GM12878 (cell line): ENCODE results near the gene PDZK1IP1. TPM values are rescaled to one million over a fixed set of nuclear protein-coding genes. Genes with fewer than 3 reads are reported as not detected.
"Not testable (repeated sequence)": the region's sequence is repeated elsewhere in the genome, so short reads cannot be mapped to it uniquely, and the experiment has no call there.

Experiments
- ATAC-seq: fragments of 200-7000 bp; cut with Tn5 transposase; 3 replicates; pipeline ENCODE4 v1.9.1; 2020; ENCODE audit warnings: mild to moderate bottlenecking, moderate library complexity
- BruUV-seq: library from RNA; stranded (reverse); fragments of 400-500 nt; replicated peaks from 2 replicates; lab custom pipeline; 2021; lab: Mats Ljungman, UMichigan
- CTCF ChIA-PET: fragments of 300-600 bp; sonication (Branson Sonifier 250); formaldehyde crosslinking; extraction: SDS; loops from one replicate; lab custom pipeline; 2021; ENCODE audit warnings: inconsistent platforms; lab: Yijun Ruan, JAX
- POLR2A ChIA-PET: fragments of 350-600 bp; formaldehyde crosslinking; extraction: SDS; loops from one replicate; lab custom pipeline; 2021; ENCODE audit warnings: inconsistent platforms; lab: Charles Lee
- RAD21 ChIA-PET: fragments of 300-600 bp; sonication (Branson Sonifier 250); formaldehyde crosslinking; loops from one replicate; lab custom pipeline; 2023; ENCODE audit warnings: antibody characterized with exemption; ENCODE audit not compliant: unreplicated experiment; lab: Charles Lee
- SMC1A ChIA-PET: fragments of 300-600 bp; sonication (Branson Sonifier 250); formaldehyde crosslinking; loops from one replicate; lab custom pipeline; 2023; ENCODE audit not compliant: unreplicated experiment, uncharacterized antibody; lab: Charles Lee
- DNase-seq: peaks from one replicate; pipeline ENCODE4 v3.0.0-alpha.2; 2011; ENCODE audit warnings: low read depth, low spot score
- FAIRE-seq: peaks from 3 replicates; lab custom pipeline; 2011; peaks lifted over from hg19 to GRCh38; lab: Jason Lieb, UNC
- H2AFZ ChIP-seq: 2 replicates; pipeline ENCODE4 v1.6.0; 2011; ENCODE audit warnings: low read depth, low read length, control low read depth; ENCODE audit not compliant: control insufficient read depth
- H3K27ac ChIP-seq: 2 replicates; pipeline ENCODE4 v1.5.1; 2011; ENCODE audit warnings: control low read depth; ENCODE audit not compliant: control insufficient read depth, insufficient read depth
- H3K27me3 ChIP-seq, 2 experiments: replicated peaks in 1 of 2; 2 replicates each; pipeline versions ENCODE4 v1.6.0 to v1.6.1; 2011; ENCODE audit warnings: low read length in 1 of 2; ENCODE audit not compliant: control insufficient read depth in 2 of 2, insufficient read depth in 2 of 2
- H3K36me3 ChIP-seq, 2 experiments: 2 replicates each; pipeline ENCODE4 v1.5.1; 2011; ENCODE audit warnings: low read length in 1 of 2; ENCODE audit not compliant: control insufficient read depth in 2 of 2, insufficient read depth in 2 of 2
- H3K4me1 ChIP-seq: 2 replicates; pipeline ENCODE4 v1.6.1; 2011; ENCODE audit warnings: mild to moderate bottlenecking, low read length, moderate library complexity, mixed read lengths; ENCODE audit not compliant: control insufficient read depth, insufficient read depth
- H3K4me2 ChIP-seq: 2 replicates; pipeline ENCODE4 v1.6.0; 2011; ENCODE audit warnings: control low read depth; ENCODE audit not compliant: control insufficient read depth, insufficient read depth
- H3K4me3 ChIP-seq: fragments of 200-600 bp; sonication (generic); 2 replicates; pipeline ENCODE4 v1.5.1; 2016
- H3K79me2 ChIP-seq: 2 replicates; pipeline ENCODE4 v1.6.0; 2011; ENCODE audit warnings: low read length; ENCODE audit not compliant: control insufficient read depth, insufficient read depth
- H3K9ac ChIP-seq: 2 replicates; pipeline ENCODE4 v1.8.0; 2011; ENCODE audit warnings: low read length, control low read depth, mixed read lengths; ENCODE audit not compliant: control insufficient read depth, insufficient read depth
- H3K9me3 ChIP-seq: replicated peaks from 3 replicates; pipeline ENCODE4 v1.5.1; 2011; ENCODE audit warnings: mild to moderate bottlenecking, low read length; ENCODE audit not compliant: control insufficient read depth, insufficient read depth
- H4K20me1 ChIP-seq: 2 replicates; pipeline ENCODE4 v1.6.0; 2011; ENCODE audit not compliant: control insufficient read depth, insufficient read depth
- PAX8 ChIP-seq: fragments of 450-650 bp; IDR thresholded peaks from 2 replicates; pipeline ENCODE4 v1.6.1; 2017; ENCODE audit warnings: mild to moderate bottlenecking, moderate library complexity
- ZNF622 ChIP-seq: fragments of 450-650 bp; IDR thresholded peaks from 2 replicates; pipeline ENCODE4 v1.6.1; 2017; ENCODE audit warnings: mild to moderate bottlenecking, inconsistent platforms
- WGBS: methylation state at CpG from one replicate; pipeline ENCODE4 v1.1.6; 2016; ENCODE audit warnings: low lambda C conversion rate; ENCODE audit not compliant: insufficient replicate concordance, insufficient coverage; ENCODE audit errors: missing lambda C conversion rate; 5-methylcytosine and 5-hydroxymethylcytosine counted together
- in situ Hi-C: fragments of 300-500 bp; cut with MboI; formaldehyde crosslinking; loops from 9 replicates; pipeline ENCODE4 v1.14.3; 2018; ENCODE audit warnings: mixed read lengths
- intact Hi-C: fragments of 100-400 bp; cut with micrococcal nuclease; formaldehyde crosslinking; loops from one replicate; pipeline ENCODE4 v1.14.2; 2022; ENCODE audit not compliant: unreplicated experiment
- polyA plus RNA-seq, 11 experiments: library from polyadenylated mRNA; depleted of rRNA in 4 of 11; unstranded in 6 of 11; stranded (reverse) in 5 of 11; fragments of >200 nt; fragmentation: Nextera tagmentation in 4 of 11; fragmentation: Illumina TruSeq in 1 of 11; extraction: Ambion mirVana in 4 of 11; extraction: Trizol in 1 of 11; gene quantifications; 1 replicate in 1 of 11; 2 replicates in 10 of 11; pipeline versions ENCODE4 v1.2.1 to v1.2.3, GENCODE V29; 2011 to 2016; ENCODE audit warnings: inconsistent platforms in 2 of 11, missing spikeins in 2 of 11, low read depth in 1 of 11
- total RNA-seq, 4 experiments: library from RNA; depleted of rRNA in 3 of 4; stranded (reverse); fragments of >200 nt in 3 of 4; fragmentation: Illumina TruSeq in 1 of 4; extraction: Trizol in 1 of 4; gene quantifications; 2 replicates each; pipeline versions ENCODE4 v1.2.1 to v1.2.3, GENCODE V29; 2013 to 2021
- TF ChIP-seq, protein P1 (sequence below): fragments of 450-650 bp; IDR thresholded peaks from 2 replicates; pipeline ENCODE4 v1.6.1; 2017; ENCODE audit warnings: mild to moderate bottlenecking, low read depth, inconsistent platforms; ENCODE audit not compliant: poor library complexity, severe bottlenecking
- TF ChIP-seq, protein P2 (sequence below): fragments of 450-650 bp; IDR thresholded peaks from 2 replicates; pipeline ENCODE4 v1.6.1; 2017; ENCODE audit warnings: low read depth, mild to moderate bottlenecking, moderate library complexity
- TF ChIP-seq, protein P3 (sequence below): fragments of 450-650 bp; IDR thresholded peaks from 2 replicates; pipeline ENCODE4 v1.6.1; 2018; ENCODE audit warnings: mild to moderate bottlenecking, low read depth, moderate library complexity; ENCODE audit not compliant: partially characterized antibody

PDZK1IP1 gene
- total and polyA plus RNA-seq, 10 of the 15 experiments (the other 5 are each of a cell fraction or from before 2014, with no cell fraction given), result not detected

DNA sequence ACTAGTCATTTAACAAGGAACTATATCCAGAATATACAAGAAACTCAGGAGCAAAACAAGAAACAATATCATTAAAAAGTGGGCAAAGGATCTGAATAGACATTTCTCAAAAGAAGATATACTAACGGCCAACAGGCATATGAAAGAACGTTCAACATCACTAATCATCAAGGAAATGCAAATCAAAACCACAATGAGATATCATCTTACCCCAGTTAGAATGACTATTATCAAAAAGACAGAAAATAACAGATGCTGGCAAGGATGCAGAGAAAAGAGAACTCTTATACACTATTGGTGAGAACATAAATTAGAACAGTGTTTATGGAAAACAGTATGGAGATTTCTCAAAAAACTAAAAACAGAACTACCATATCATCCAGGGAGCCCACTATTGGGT, 13.7 kb upstream of the PDZK1IP1 start:
- in situ Hi-C loops, H3K27ac ChIP-seq, ATAC-seq: not testable (repeated sequence)

DNA sequence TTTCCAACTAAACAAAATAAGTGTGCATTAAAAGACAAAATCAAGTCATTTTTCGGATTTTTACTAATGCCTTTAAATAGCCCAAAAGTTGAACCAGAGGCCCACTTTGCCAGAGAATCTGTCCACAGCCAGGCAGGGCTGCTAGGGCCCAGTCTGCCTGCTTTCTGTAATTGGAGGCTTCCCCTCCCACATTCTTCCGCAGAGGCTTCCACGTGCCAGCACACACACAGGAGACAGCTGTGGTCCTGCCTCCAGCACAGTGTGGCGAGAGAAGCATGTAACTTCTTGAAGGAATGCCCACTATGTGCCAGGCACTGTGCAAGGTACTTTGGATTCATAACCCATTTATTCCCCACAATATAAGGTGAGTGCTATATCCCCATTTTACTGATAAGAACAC, 11.3 kb upstream of the PDZK1IP1 start:
- in situ Hi-C loops, result no loop called here
- no peak for FAIRE-seq
- RAD21 ChIA-PET, result interaction anchor here (0.6 kb wide), 1 partner anchor 241 kb away, joined by 3 read pairs; no protein-coding TSS in a partner anchor
- WGBS, result 35% methylated on average over 4 of the region's 4 CpGs
- Histone ChIP-seq H3K4me1 (no peaks in the 10 kb centered on the region), H3K27ac (no peak overlapping the region), H4K20me1 (no peaks in the 10 kb centered on the region), H3K27me3 (peaks cover 0 to 4% of the 10 kb centered on the region in 2 experiments; a peak in 3 of 4 replicates), H3K9me3 (no peaks in the 10 kb centered on the region), H3K4me2 (no peak overlapping the region), H3K9ac (no peak overlapping the region), H3K36me3 (no peaks in the 10 kb centered on the region), H3K4me3 (no peak overlapping the region), H2AFZ (no peak overlapping the region), H3K79me2 (no peaks in the 10 kb centered on the region)
- TF ChIP-seq, protein P1, sequence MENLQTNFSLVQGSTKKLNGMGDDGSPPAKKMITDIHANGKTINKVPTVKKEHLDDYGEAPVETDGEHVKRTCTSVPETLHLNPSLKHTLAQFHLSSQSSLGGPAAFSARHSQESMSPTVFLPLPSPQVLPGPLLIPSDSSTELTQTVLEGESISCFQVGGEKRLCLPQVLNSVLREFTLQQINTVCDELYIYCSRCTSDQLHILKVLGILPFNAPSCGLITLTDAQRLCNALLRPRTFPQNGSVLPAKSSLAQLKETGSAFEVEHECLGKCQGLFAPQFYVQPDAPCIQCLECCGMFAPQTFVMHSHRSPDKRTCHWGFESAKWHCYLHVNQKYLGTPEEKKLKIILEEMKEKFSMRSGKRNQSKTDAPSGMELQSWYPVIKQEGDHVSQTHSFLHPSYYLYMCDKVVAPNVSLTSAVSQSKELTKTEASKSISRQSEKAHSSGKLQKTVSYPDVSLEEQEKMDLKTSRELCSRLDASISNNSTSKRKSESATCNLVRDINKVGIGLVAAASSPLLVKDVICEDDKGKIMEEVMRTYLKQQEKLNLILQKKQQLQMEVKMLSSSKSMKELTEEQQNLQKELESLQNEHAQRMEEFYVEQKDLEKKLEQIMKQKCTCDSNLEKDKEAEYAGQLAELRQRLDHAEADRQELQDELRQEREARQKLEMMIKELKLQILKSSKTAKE, result no peak
- no peak for TF ChIP-seq ZNF622
- no peak for TF ChIP-seq PAX8
- TF ChIP-seq, protein P2, sequence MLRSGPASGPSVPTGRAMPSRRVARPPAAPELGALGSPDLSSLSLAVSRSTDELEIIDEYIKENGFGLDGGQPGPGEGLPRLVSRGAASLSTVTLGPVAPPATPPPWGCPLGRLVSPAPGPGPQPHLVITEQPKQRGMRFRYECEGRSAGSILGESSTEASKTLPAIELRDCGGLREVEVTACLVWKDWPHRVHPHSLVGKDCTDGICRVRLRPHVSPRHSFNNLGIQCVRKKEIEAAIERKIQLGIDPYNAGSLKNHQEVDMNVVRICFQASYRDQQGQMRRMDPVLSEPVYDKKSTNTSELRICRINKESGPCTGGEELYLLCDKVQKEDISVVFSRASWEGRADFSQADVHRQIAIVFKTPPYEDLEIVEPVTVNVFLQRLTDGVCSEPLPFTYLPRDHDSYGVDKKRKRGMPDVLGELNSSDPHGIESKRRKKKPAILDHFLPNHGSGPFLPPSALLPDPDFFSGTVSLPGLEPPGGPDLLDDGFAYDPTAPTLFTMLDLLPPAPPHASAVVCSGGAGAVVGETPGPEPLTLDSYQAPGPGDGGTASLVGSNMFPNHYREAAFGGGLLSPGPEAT, result no peak
- TF ChIP-seq, protein P3, sequence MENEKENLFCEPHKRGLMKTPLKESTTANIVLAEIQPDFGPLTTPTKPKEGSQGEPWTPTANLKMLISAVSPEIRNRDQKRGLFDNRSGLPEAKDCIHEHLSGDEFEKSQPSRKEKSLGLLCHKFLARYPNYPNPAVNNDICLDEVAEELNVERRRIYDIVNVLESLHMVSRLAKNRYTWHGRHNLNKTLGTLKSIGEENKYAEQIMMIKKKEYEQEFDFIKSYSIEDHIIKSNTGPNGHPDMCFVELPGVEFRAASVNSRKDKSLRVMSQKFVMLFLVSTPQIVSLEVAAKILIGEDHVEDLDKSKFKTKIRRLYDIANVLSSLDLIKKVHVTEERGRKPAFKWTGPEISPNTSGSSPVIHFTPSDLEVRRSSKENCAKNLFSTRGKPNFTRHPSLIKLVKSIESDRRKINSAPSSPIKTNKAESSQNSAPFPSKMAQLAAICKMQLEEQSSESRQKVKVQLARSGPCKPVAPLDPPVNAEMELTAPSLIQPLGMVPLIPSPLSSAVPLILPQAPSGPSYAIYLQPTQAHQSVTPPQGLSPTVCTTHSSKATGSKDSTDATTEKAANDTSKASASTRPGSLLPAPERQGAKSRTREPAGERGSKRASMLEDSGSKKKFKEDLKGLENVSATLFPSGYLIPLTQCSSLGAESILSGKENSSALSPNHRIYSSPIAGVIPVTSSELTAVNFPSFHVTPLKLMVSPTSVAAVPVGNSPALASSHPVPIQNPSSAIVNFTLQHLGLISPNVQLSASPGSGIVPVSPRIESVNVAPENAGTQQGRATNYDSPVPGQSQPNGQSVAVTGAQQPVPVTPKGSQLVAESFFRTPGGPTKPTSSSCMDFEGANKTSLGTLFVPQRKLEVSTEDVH, result no peak
- no TSS peak for BruUV-seq
- no peak for ATAC-seq
- CTCF ChIA-PET, result interaction anchor here (1.8 kb wide), 1 partner anchor 22 kb away, joined by 10 read pairs; no protein-coding TSS in a partner anchor
- SMC1A ChIA-PET, result interaction anchor here (1.2 kb wide), 1 partner anchor 22 kb away, joined by 3 read pairs; no protein-coding TSS in a partner anchor
- intact Hi-C loops, result no loop called here
- POLR2A ChIA-PET, result no interaction called here
- no peak for DNase-seq

More for the DNA sequence above, 13.7 kb upstream of the PDZK1IP1 start:
- H3K36me3 ChIP-seq, H3K4me1 ChIP-seq, FAIRE-seq, H3K4me2 ChIP-seq, H3K79me2 ChIP-seq, H3K9ac ChIP-seq, BruUV-seq, intact Hi-C loops, H3K9me3 ChIP-seq, H3K4me3 ChIP-seq, POLR2A ChIA-PET, DNase-seq, RAD21 ChIA-PET, H3K27me3 ChIP-seq, H4K20me1 ChIP-seq, H2AFZ ChIP-seq: not testable (repeated sequence)
- WGBS, result 5% methylated on average over 2 of the region's 2 CpGs
- ChIA-PET CTCF (interaction anchor here (0.9 kb wide), 1 partner anchor 12 kb away, joined by 3 read pairs; no protein-coding TSS in a partner anchor), SMC1A (interaction anchor here (1.4 kb wide), 1 partner anchor 10 kb away, joined by 3 read pairs; no protein-coding TSS in a partner anchor)
